CD4-positive, alpha-beta T cell treated with Interleukin-2 at 100 ng/mL for 4 hours (primary cell): ENCODE measurements around the gene GTF2H1.

Experiments
- DNase-seq: peaks from one replicate; pipeline ENCODE4 v3.0.0-alpha.2; 2020; ENCODE audit warnings: low spot score

The GTF2H1 gene

DNA sequence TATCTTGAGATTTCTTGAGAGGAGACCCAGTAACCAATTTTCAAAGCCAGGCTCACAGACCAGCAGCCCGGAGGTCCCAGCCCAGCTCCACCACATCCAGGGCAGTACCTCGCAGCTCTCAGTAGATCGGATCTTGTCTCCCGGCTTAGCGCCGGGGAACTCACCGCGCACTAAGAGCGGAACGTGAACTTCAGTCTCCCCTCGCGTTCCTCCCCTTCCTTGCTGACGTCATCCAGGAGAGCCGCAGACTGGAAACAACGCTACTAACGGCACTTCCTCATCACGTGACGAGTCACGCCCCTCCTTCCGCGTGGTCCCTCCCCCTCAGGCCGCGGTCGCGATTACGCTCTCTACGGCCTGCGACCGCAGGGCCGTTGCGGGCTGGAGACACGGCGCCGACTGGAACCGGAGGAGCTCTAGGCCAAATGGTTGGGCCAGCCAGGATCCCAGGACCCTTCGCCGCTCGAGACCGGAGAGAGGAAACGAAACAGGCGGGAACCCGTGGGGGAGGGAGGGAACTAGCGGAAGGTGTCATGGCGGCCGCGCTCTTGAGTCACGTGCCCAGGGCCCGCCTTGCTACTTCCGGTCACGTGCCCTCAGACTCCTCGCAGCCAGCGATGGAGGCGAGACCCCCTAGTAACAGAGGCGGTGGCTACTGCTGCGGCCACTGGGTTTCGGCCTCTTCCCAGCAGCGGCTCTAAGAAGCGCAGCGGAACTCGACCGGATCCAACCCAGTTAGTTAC is at the start of gene GTF2H1, which contains the start of gene HPS5:
TSS of gene GTF2H1 (plus strand) at position 599 of the 743 bp plus-strand sequence. CDS start 10,508 bp downstream, outside the sequence.
TSS of gene HPS5 (minus strand) at position 172 of the 743 bp plus-strand sequence. CDS start 4,282 bp downstream, outside the sequence.
- DNase-seq: peak; percentile 96

GRCh38 chr11:18277565-18278271 is 44.6 kb upstream of the GTF2H1 start:
- no peak for DNase-seq

DNA sequence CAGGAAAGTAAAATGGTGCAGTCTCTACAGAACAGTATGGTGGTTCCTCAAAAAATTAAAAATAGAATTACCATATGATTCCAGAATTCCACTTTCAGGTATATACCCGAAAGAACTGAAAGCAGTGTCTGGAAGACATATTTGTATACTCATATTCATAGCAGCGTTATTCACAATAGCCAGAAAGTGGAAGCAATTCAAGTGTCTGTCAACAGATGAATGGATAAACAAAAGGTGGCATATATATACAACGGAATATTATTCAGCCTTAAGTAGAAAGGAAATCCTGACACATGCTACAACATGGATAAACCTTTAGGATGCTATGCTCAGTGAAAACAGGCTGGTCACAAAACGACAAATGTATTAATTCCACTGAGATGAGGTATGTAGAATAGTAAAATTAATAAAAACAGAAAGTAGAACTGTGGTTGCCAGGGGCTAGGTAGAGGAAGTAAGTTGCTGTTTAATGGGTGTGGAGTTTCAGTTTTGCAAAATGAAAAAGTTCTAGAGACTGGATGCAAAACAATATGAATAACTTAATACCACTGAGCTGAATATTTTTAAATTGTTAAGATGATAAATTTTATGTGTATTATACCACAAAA is 41.8 kb upstream of the GTF2H1 start:
- DNase-seq: peak; percentile 10

- DNase-seq: no peak
Observed at GRCh38 chr11:18282626-18283025, 39.7 kb upstream of the GTF2H1 start.

DNA sequence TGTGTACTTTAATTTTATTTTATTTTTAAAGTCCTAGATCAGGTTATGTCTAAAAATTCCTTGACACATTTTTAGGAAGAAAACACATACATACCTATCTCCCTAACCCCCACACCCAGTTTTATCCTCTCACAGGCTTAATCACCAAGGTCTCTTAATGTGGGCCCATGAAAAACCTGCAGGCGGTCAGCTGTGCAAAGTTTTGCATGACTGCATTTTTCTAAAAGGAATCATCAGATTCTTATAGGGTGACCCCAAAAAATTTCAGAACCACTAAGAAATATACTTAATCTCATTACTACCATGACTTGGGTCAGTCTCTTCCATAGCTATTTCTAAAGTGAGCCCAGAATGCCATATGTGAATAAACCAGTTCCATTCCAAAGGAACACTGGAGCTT is 36.5 kb upstream of the GTF2H1 start:
- DNase-seq: no peak

DNA sequence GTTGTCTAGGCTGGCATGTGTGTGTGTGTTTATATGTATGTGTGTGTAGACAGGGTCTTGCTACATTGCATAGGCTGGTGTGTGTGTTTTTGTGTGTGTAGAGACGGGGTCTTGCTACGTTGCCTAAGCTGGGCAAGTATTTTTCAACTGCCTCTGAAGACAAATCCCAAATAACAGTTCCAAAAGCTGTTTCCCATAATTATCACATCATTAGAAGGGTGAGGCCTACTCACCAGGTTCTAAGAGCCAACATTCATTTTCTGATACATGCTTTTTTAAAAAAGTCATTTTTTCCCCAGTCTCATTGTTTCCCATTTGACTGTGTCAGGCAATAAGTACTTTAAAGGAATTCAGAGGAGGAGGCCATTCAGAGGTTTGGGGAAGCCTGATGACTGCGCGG is 33.5 kb upstream of the GTF2H1 start:
- no peak for DNase-seq

GRCh38 chr11:18294862-18295261 is 27.5 kb upstream of the GTF2H1 start:
- no peak for DNase-seq

DNA sequence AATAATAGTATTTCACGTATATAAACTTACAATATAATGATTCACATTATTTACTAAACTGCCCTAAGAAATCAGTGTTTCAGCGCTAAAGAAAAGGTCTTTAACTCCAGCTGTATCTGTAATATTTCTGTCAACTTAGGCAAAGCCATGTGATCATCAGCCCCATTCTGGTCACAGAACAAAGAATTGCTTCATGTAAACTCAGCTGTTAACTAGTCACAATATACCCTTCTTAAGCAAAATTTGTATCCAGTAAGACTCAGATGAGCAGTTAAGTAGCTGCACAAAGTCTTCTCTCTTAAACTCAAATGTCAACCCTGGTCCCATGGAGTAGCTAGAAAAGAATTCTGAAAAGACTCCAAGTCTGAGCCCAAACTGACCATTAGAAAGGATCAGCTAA is 27.1 kb upstream of the GTF2H1 start:
- no peak for DNase-seq

DNA sequence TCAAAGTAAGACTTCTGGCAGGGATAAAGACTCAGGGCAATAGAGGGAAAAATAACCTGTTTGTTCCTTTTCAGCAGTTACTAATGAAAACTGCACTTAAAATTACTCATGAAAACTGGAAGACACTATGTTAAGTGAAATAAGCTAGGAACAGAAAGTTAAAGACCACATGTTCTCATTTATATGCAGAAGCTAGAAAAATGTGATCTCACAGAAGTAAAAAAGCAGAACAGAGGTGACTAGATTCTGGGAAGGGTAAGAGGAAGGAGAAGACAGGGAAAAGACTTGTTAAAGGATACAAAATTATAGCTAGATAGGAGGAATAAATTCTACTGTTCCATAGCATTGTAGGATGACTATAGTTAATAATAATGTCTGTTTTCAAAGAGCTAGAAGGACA is 22.6 kb upstream of the GTF2H1 start:
- DNase-seq: no peak

GRCh38 chr11:18304745-18305144 is 17.6 kb upstream of the GTF2H1 start:
- DNase-seq: no peak

GRCh38 chr11:18307461-18308139 is 14.8 kb upstream of the GTF2H1 start:
- no peak for DNase-seq

GRCh38 chr11:18308242-18308641 is 14.1 kb upstream of the GTF2H1 start:
- no peak for DNase-seq

DNA sequence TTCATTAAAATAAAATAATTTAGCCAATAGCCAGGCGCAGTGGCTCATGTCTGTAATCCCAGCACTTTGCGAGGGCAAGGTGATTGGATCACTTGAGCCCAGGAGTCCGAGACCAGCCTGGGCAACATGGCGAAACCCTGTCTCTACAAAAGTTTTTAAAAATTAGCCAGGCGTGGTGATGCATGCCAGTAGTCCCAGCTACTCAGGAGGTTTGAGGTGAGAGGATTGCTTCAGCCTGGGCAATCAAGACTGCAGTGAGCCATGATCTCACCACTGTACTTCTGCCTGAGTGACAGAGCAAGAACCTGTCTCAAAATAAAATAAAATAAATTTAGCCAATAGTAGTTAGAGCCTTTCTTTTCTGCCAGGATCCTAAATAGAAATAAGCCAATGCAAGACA is 12.7 kb upstream of the GTF2H1 start:
- no peak for DNase-seq

GRCh38 chr11:18310800-18311340 is 11.5 kb upstream of the GTF2H1 start:
- DNase-seq: no peak

DNA sequence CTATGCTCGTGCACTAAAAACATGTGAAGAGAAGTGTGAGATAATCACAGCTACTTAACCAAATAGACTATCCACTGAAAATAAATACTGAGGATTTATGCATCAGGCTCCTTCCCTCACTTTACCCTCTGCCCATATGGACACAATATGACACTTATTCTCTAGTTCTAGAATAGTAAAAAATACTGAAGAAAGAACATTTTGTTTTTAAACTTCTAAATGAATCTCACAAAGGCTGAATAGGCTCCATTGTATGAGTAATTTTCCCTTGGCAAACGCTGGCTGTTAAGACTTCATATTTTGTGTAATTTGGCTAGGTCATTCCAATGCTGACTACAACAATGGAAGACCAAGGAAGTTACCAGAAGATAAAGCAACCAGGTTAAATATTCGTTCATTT is 10.4 kb upstream of the GTF2H1 start:
- DNase-seq: no peak

GRCh38 chr11:18312663-18313420 is 9.5 kb upstream of the GTF2H1 start:
- no peak for DNase-seq

DNA sequence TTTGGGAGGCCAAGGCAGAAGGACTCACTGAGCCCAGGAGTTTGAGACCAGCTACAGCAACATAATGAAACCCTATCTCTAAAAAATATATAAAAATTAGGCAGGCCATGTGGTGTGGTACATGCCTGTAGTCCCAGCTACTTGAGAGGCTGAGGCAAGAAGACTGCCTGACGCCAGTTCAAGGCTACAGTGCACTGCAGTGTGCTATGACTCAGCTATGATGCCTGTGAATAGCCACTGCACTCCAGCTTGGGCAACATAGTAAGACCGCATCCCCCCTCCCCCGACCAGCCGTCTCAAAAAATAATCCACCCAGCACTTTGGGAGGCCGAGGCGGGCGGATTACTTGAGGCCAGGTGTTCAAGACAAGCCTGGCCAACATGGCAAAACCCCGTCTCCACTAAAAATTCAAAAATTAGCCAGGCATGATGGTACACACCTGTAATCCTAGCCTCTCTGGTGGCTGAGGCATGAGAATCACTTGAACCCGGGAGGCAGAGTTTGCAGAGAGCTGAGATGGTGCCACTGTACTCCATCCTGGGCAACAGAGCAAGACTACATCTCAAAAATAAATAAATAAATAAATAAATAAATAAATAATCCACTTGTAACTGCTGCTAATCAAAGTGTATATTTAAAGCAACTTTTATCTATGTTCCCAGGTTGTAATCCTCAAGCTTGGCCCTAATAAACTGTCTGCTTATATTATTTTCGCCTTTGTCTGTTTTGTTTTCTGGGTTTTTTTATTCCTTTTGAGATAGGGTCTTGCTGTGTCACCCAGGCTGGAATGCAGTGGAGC is 8.2 kb upstream of the GTF2H1 start:
- DNase-seq: no peak

GRCh38 chr11:18314784-18315523 is 7.4 kb upstream of the GTF2H1 start:
- DNase-seq: no peak

- no peak for DNase-seq
Observed at GRCh38 chr11:18315893-18316292, 6.5 kb upstream of the GTF2H1 start.

GRCh38 chr11:18317551-18317950 is 4.8 kb upstream of the GTF2H1 start:
- DNase-seq: no peak
